ENCODE data around the gene TNFRSF6B. TPM values are rescaled to one million over a fixed set of nuclear protein-coding genes. Genes with fewer than 3 reads are reported as not detected.

The TNFRSF6B gene
- total and polyA plus RNA-seq, 2 donors (not counting 3 experiments of a cell fraction or from before 2014, with no cell fraction given) = 0.69 to 11.3 TPM

DNA sequence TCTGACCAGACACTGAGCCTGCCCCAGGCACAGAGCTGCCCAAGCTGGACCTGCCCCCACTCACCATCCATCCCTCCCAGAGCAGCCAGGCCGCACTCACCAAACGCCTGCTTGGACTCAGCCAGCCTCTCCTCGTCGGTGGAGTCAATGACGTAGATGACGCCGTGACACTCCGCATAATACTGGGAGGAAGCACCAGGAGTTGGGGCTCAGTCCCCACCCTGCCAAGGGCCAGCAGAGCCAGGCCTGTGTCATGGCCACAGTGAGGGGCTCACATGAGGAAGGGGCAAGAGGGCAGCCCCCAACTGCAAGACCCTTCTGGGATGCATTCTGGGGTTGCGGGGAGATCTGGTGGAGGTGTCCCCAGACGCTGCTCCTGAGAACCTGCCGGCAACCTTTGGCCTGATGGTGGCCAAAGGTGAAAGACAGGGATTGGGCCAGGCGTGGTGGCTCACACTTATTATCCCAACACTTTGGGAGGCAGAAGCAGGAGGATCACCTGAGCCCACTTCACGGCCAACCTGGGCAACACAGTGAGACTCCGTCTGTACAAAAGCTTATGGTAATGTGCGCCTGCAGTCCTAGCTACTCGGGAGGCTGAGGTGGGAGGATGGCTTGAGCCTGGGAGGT is 5.7 kb downstream of the TNFRSF6B start:
- ChIA-PET CTCF (no interaction called here), POLR2A (interaction anchor here (0.6 kb wide), 1 partner anchor 12 kb away, joined by 3 read pairs; no protein-coding TSS in a partner anchor)
- H3K4me1 ChIP-seq (ENCODE audit: control insufficient read depth, extremely low read depth, insufficient read depth, low read length) = peaks cover 31% of the 10 kb centered on the region
- FAIRE-seq = no peak
- no peaks in the 10 kb centered on the region for H3K9me3 ChIP-seq (replicated peaks; ENCODE audit: control insufficient read depth, insufficient read depth, low read length)
- no peak overlapping the region for H2AFZ ChIP-seq (ENCODE audit: low read depth, low read length)
- no peaks in the 10 kb centered on the region for H3K27me3 ChIP-seq (ENCODE audit: control insufficient read depth in 2 of 2, insufficient read depth in 2 of 2, low read length in 2 of 2)
- intact Hi-C loops (cut with micrococcal nuclease) (no loop called here), dilution Hi-C loops (cut with MboI; ENCODE audit: extremely low pct_ligation_motif_present, low sequenced_read_pairs) (no loop called here)
- no peaks in the 10 kb centered on the region for H4K20me1 ChIP-seq (replicated peaks; ENCODE audit: control insufficient read depth, extremely low read depth, insufficient read depth, low read length)
- peaks cover 8 to 17% of the 10 kb centered on the region in 2 experiments for H3K36me3 ChIP-seq (ENCODE audit: control insufficient read depth in 2 of 2, extremely low read depth in 1 of 2, insufficient read depth in 2 of 2, low read length in 2 of 2)
- H3K27ac ChIP-seq (ENCODE audit: insufficient read depth, low read depth, low read length) = no peak overlapping the region
- H3K4me2 ChIP-seq (ENCODE audit: insufficient read depth, low read length) = no peak overlapping the region
- H3K9me1 ChIP-seq (replicated peaks; ENCODE audit: control insufficient read depth, extremely low read depth, insufficient read depth, low read length) = no peaks in the 10 kb centered on the region
- DNase-seq (ENCODE audit: low read depth, low spot score) = no peak
- no peak overlapping the region for H3K9ac ChIP-seq (replicated peaks; ENCODE audit: extremely low read depth, insufficient read depth, low read length)
- no peak overlapping the region for H3K4me3 ChIP-seq (replicated peaks in 1 of 3; ENCODE audit: insufficient read depth in 1 of 3, low read depth in 1 of 3, low read length in 3 of 3)
- peaks cover 16% of the 10 kb centered on the region for H3K79me2 ChIP-seq (ENCODE audit: control insufficient read depth, insufficient read depth, low read length)
- no peak for TF ChIP-seq POLR2AphosphoS5 (IDR thresholded peaks at IDR 0.05; ENCODE audit: insufficient read depth, low read depth, low read length)
- TF ChIP-seq POLR2A (IDR thresholded peaks at IDR 0.05; ENCODE audit: low read depth, low read length) = no peak
- no peak for TF ChIP-seq FOS (IDR thresholded peaks at IDR 0.05; ENCODE audit: borderline replicate concordance, insufficient read depth, low read length)
- TF ChIP-seq, protein P1, sequence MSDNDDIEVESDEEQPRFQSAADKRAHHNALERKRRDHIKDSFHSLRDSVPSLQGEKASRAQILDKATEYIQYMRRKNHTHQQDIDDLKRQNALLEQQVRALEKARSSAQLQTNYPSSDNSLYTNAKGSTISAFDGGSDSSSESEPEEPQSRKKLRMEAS (IDR thresholded peaks at IDR 0.05; ENCODE audit: insufficient read depth, insufficient read length) = no peak
- no peak for TF ChIP-seq GATA2 (IDR thresholded peaks at IDR 0.05; ENCODE audit: insufficient read depth, insufficient read length, low read depth, low read length)
- TF ChIP-seq CTCF (IDR thresholded peaks at IDR 0.05; ENCODE audit: extremely low read depth in 1 of 2, insufficient read depth in 1 of 2, low read depth in 1 of 2, low read length in 2 of 2) = no peak
- no peak for TF ChIP-seq JUN (IDR thresholded peaks at IDR 0.05; ENCODE audit: borderline replicate concordance, insufficient read depth, insufficient read length, low read depth)
- TF ChIP-seq EZH2 (IDR thresholded peaks at IDR 0.05; ENCODE audit: borderline replicate concordance, low read depth, low read length, severe bottlenecking) = no peak
- TF ChIP-seq MYC (IDR thresholded peaks at IDR 0.05; ENCODE audit: low read depth, low read length) = no peak
- BruUV-seq (replicated peaks) = no TSS peak
